BLaER1 (cell line): ENCODE data around the gene CTNNBL1.

Source experiments
- H3K27ac ChIP-seq: shearing (Covaris generic); formaldehyde crosslinking; 2 replicates; pipeline ENCODE4 v1.8.1; 2022
- H3K27me3 ChIP-seq: shearing (Covaris generic); formaldehyde crosslinking; 2 replicates; pipeline ENCODE4 v1.8.1; 2022
- H3K36me3 ChIP-seq: shearing (Covaris generic); formaldehyde crosslinking; 2 replicates; pipeline ENCODE4 v1.8.1; 2022
- H3K4me1 ChIP-seq: shearing (Covaris generic); formaldehyde crosslinking; 2 replicates; pipeline ENCODE4 v1.8.1; 2022
- H3K4me2 ChIP-seq: shearing (Covaris generic); formaldehyde crosslinking; 2 replicates; pipeline ENCODE4 v1.8.1; 2022
- H3K4me3 ChIP-seq: shearing (Covaris generic); formaldehyde crosslinking; 2 replicates; pipeline ENCODE4 v1.8.1; 2022
- H3K9ac ChIP-seq: shearing (Covaris generic); formaldehyde crosslinking; 2 replicates; pipeline ENCODE4 v1.8.1; 2022
- H3K9me3 ChIP-seq: shearing (Covaris generic); formaldehyde crosslinking; 2 replicates; pipeline ENCODE4 v1.8.1; 2022
- H4K20me1 ChIP-seq: shearing (Covaris generic); formaldehyde crosslinking; 2 replicates; pipeline ENCODE4 v1.8.1; 2022
- Cebpa-rat ChIP-seq: shearing (Covaris generic); IDR thresholded peaks from 2 replicates; pipeline ENCODE4 v1.8.1; 2022

CTNNBL1 gene

GRCh38 chr20:37902504-37903313, 208.9 kb downstream of the CTNNBL1 start, which contains the start of gene VSTM2L:
Gene VSTM2L, plus strand, starts transcription at chr20:37903127. Its CDS starts 224 bp downstream, at chr20:37903351.
- Histone ChIP-seq H3K9ac (no peak within 1 kb of the TSS), H4K20me1 (peaks cover 17% of the 10 kb centered on the region), H3K27ac (no peak within 1 kb of the TSS), H3K9me3 (no peaks in the 10 kb centered on the region), H3K36me3 (no peaks in the 10 kb centered on the region), H3K4me1 (peaks cover 5% of the 10 kb centered on the region; the same call in 1 of the 2 replicates), H3K27me3 (peaks cover 68% of the 10 kb centered on the region), H3K4me3 (peak within 1 kb of the TSS; percentile 56), H3K4me2 (peak within 1 kb of the TSS; percentile 65)
- TF ChIP-seq Cebpa-rat = no peak

GRCh38 chr20:37903317-37904007, 209.6 kb downstream of the CTNNBL1 start:
- no peak overlapping the region for H3K27ac ChIP-seq
- peaks cover 75% of the 10 kb centered on the region for H3K27me3 ChIP-seq
- H3K4me2 ChIP-seq = peak overlapping the region; percentile 65
- peaks cover 17% of the 10 kb centered on the region for H4K20me1 ChIP-seq
- TF ChIP-seq Cebpa-rat = no peak
- H3K9me3 ChIP-seq = no peaks in the 10 kb centered on the region
- no peaks in the 10 kb centered on the region for H3K36me3 ChIP-seq
- no peak overlapping the region for H3K9ac ChIP-seq
- H3K4me3 ChIP-seq = peak overlapping the region; percentile 56
- peaks cover 5% of the 10 kb centered on the region; the same call in 1 of the 2 replicates for H3K4me1 ChIP-seq

- Histone ChIP-seq H3K9me3 (no peaks in the 10 kb centered on the region), H3K9ac (no peak overlapping the region), H3K4me3 (no peak overlapping the region), H4K20me1 (peaks cover 17% of the 10 kb centered on the region), H3K4me1 (peaks cover 5% of the 10 kb centered on the region; the same call in 1 of the 2 replicates), H3K4me2 (no peak overlapping the region), H3K27ac (no peak overlapping the region), H3K27me3 (peaks cover 81% of the 10 kb centered on the region), H3K36me3 (no peaks in the 10 kb centered on the region)
- TF ChIP-seq Cebpa-rat = no peak
Observed at GRCh38 chr20:37904008-37904642, 210.3 kb downstream of the CTNNBL1 start.

- Histone ChIP-seq H3K27ac (no peak overlapping the region), H3K36me3 (no peaks in the 10 kb centered on the region), H3K4me2 (no peak overlapping the region), H3K27me3 (peaks cover 81% of the 10 kb centered on the region), H3K4me1 (peaks cover 5% of the 10 kb centered on the region; the same call in 1 of the 2 replicates), H3K9me3 (no peaks in the 10 kb centered on the region), H4K20me1 (peaks cover 17% of the 10 kb centered on the region), H3K9ac (no peak overlapping the region), H3K4me3 (no peak overlapping the region)
- no peak for TF ChIP-seq Cebpa-rat
Observed at GRCh38 chr20:37904845-37905373, 211.1 kb downstream of the CTNNBL1 start.

- Histone ChIP-seq H3K36me3 (no peaks in the 10 kb centered on the region), H3K4me1 (peaks cover 5% of the 10 kb centered on the region; the same call in 1 of the 2 replicates), H3K27me3 (peaks cover 76% of the 10 kb centered on the region), H3K4me2 (no peak overlapping the region), H4K20me1 (peaks cover 17% of the 10 kb centered on the region), H3K9me3 (no peaks in the 10 kb centered on the region), H3K4me3 (no peak overlapping the region), H3K27ac (no peak overlapping the region), H3K9ac (no peak overlapping the region)
- no peak for TF ChIP-seq Cebpa-rat
Observed at GRCh38 chr20:37905671-37906613, 212.1 kb downstream of the CTNNBL1 start.

- H3K4me2 ChIP-seq = no peak overlapping the region
- peaks cover 17% of the 10 kb centered on the region for H4K20me1 ChIP-seq
- H3K4me3 ChIP-seq = no peak overlapping the region
- H3K27ac ChIP-seq = no peak overlapping the region
- no peaks in the 10 kb centered on the region for H3K9me3 ChIP-seq
- no peak overlapping the region for H3K9ac ChIP-seq
- no peak for TF ChIP-seq Cebpa-rat
- H3K4me1 ChIP-seq = peaks cover 5% of the 10 kb centered on the region; the same call in 1 of the 2 replicates
- H3K36me3 ChIP-seq = no peaks in the 10 kb centered on the region
- peaks cover 72% of the 10 kb centered on the region for H3K27me3 ChIP-seq
Observed at GRCh38 chr20:37907330-37907676, 213.5 kb downstream of the CTNNBL1 start.

GRCh38 chr20:37907677-37908401, 214.0 kb downstream of the CTNNBL1 start:
- no peak for TF ChIP-seq Cebpa-rat
- H4K20me1 ChIP-seq = peaks cover 17% of the 10 kb centered on the region
- H3K27me3 ChIP-seq = peaks cover 72% of the 10 kb centered on the region
- H3K36me3 ChIP-seq = no peaks in the 10 kb centered on the region
- no peak overlapping the region for H3K9ac ChIP-seq
- H3K9me3 ChIP-seq = no peaks in the 10 kb centered on the region
- H3K4me1 ChIP-seq = peaks cover 5% of the 10 kb centered on the region; the same call in 1 of the 2 replicates
- no peak overlapping the region for H3K4me3 ChIP-seq
- H3K27ac ChIP-seq = no peak overlapping the region
- no peak overlapping the region for H3K4me2 ChIP-seq

GRCh38 chr20:37911261-37911660, 217.4 kb downstream of the CTNNBL1 start:
- H3K4me1 ChIP-seq = peaks cover 11% of the 10 kb centered on the region
- no peak for TF ChIP-seq Cebpa-rat
- H3K9ac ChIP-seq = no peak overlapping the region
- no peaks in the 10 kb centered on the region for H4K20me1 ChIP-seq
- H3K4me3 ChIP-seq = no peak overlapping the region
- H3K27ac ChIP-seq = no peak overlapping the region
- no peak overlapping the region for H3K4me2 ChIP-seq
- peaks cover 70% of the 10 kb centered on the region for H3K27me3 ChIP-seq
- no peaks in the 10 kb centered on the region for H3K36me3 ChIP-seq
- no peaks in the 10 kb centered on the region for H3K9me3 ChIP-seq
